WTC11 (cell line): Measurements from ENCODE around the gene CAT.

Experiments
- FOXP1 ChIP-seq: sonication (generic); formaldehyde crosslinking; IDR thresholded peaks from 2 replicates; pipeline ENCODE4 v1.8.0; 2022; ENCODE audit warnings: missing genetic modification reagents, mild to moderate bottlenecking, moderate library complexity, borderline replicate concordance
- RELA ChIP-seq: sonication (generic); formaldehyde crosslinking; IDR thresholded peaks from 2 replicates; pipeline ENCODE4 v1.8.1; 2022; ENCODE audit warnings: missing genetic modification reagents, mild to moderate bottlenecking, borderline replicate concordance
- SMAD4 ChIP-seq: sonication (generic); formaldehyde crosslinking; IDR thresholded peaks from 2 replicates; pipeline ENCODE4 v1.8.0; 2022; ENCODE audit warnings: mild to moderate bottlenecking, missing genetic modification reagents
- SP1 ChIP-seq: sonication (generic); formaldehyde crosslinking; conservative IDR thresholded peaks from 2 replicates; pipeline ENCODE4 v1.8.1; 2022; ENCODE audit warnings: missing genetic modification reagents
- ZNF263 ChIP-seq: sonication (generic); formaldehyde crosslinking; IDR thresholded peaks from 2 replicates; pipeline ENCODE4 v1.8.1; 2022; ENCODE audit warnings: low read depth, mild to moderate bottlenecking, moderate library complexity, missing genetic modification reagents
- TF ChIP-seq, protein P1 (sequence below): fragments of 200-600 bp; IDR thresholded peaks from 2 replicates; pipeline ENCODE4 v1.8.0; 2022; ENCODE audit warnings: antibody characterized with exemption
- TF ChIP-seq, protein P2 (sequence below): sonication (generic); formaldehyde crosslinking; IDR thresholded peaks from 2 replicates; pipeline ENCODE4 v1.8.0; 2023; ENCODE audit warnings: missing genetic modification reagents
- TF ChIP-seq, protein P3 (sequence below): sonication (generic); formaldehyde crosslinking; IDR thresholded peaks from 2 replicates; pipeline ENCODE4 v1.8.0; 2022; ENCODE audit warnings: mild to moderate bottlenecking, missing genetic modification reagents

DNA sequence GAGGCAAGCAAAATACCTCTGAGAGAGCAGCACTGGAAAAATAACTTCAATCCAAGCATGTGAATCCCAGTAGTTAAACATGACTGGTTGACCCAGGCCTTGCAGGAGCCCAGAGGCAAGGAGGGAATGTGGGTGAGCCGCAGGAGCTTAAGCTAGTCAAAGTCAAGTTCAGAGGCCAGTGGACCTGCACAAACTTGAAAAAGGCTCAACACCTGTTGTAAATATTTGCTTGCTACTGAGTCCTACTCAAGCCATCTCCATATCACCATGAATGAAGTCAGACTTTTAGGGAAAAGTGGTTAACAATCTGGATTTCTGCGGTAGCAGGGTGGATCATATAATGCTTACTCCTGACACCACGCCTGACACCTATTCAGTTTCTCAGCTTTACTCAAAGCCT is 4.8 kb upstream of the CAT start:
- TF ChIP-seq, protein P1, sequence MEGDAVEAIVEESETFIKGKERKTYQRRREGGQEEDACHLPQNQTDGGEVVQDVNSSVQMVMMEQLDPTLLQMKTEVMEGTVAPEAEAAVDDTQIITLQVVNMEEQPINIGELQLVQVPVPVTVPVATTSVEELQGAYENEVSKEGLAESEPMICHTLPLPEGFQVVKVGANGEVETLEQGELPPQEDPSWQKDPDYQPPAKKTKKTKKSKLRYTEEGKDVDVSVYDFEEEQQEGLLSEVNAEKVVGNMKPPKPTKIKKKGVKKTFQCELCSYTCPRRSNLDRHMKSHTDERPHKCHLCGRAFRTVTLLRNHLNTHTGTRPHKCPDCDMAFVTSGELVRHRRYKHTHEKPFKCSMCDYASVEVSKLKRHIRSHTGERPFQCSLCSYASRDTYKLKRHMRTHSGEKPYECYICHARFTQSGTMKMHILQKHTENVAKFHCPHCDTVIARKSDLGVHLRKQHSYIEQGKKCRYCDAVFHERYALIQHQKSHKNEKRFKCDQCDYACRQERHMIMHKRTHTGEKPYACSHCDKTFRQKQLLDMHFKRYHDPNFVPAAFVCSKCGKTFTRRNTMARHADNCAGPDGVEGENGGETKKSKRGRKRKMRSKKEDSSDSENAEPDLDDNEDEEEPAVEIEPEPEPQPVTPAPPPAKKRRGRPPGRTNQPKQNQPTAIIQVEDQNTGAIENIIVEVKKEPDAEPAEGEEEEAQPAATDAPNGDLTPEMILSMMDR, result no peak
- TF ChIP-seq, protein P2, sequence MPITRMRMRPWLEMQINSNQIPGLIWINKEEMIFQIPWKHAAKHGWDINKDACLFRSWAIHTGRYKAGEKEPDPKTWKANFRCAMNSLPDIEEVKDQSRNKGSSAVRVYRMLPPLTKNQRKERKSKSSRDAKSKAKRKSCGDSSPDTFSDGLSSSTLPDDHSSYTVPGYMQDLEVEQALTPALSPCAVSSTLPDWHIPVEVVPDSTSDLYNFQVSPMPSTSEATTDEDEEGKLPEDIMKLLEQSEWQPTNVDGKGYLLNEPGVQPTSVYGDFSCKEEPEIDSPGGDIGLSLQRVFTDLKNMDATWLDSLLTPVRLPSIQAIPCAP (CRISPR knock-in tag), result no peak
- TF ChIP-seq SP1 (CRISPR knock-in tag) (no peak), RELA (CRISPR knock-in tag) (no peak), FOXP1 (CRISPR knock-in tag) (no peak), SMAD4 (CRISPR knock-in tag) (no peak), ZNF263 (CRISPR knock-in tag) (no peak)
- TF ChIP-seq, protein P3, sequence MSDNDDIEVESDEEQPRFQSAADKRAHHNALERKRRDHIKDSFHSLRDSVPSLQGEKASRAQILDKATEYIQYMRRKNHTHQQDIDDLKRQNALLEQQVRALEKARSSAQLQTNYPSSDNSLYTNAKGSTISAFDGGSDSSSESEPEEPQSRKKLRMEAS (CRISPR knock-in tag), result no peak
